Upper lobe of left lung (tissue), 6 donors: Measurements from ENCODE around the gene KRTAP20-1. TPM values are rescaled to one million over a fixed set of nuclear protein-coding genes. Genes with fewer than 3 reads are reported as not detected.

Experiments used
- ATAC-seq, 2 donors: fragments of 200-7000 bp; cut with Tn5 transposase; one replicate each; pipeline ENCODE4 v1.9.1; 2022; ENCODE audit warnings: mild to moderate bottlenecking in 2 of 2, moderate library complexity in 2 of 2; ENCODE audit not compliant: low FRiP score in 2 of 2
- DNase-seq, 2 donors: peaks; one replicate each; pipeline ENCODE4 v3.0.0-alpha.2; 2019 to 2020
- H3K27ac ChIP-seq, 4 donors: fragments of 200-600 bp; sonication (generic); one replicate each; pipeline ENCODE4 v1.5.1; 2016 to 2019
- H3K27me3 ChIP-seq, 4 donors: fragments of 200-600 bp; sonication (generic); one replicate each; pipeline ENCODE4 v1.5.1; 2017 to 2019
- H3K36me3 ChIP-seq, 4 donors: fragments of 200-600 bp; sonication (generic); one replicate each; pipeline ENCODE4 v1.5.1; 2016 to 2019
- H3K4me1 ChIP-seq, 4 donors: fragments of 200-600 bp; sonication (generic); one replicate each; pipeline ENCODE4 v1.5.1; 2018 to 2019
- H3K4me3 ChIP-seq, 4 donors: fragments of 200-600 bp; sonication (generic); one replicate each; pipeline ENCODE4 v1.5.1; 2017 to 2019; ENCODE audit warnings: mild to moderate bottlenecking in 2 of 4, moderate library complexity in 1 of 4
- H3K9me3 ChIP-seq, 4 donors: fragments of 200-600 bp; sonication (generic); one replicate each; pipeline ENCODE4 v1.5.1; 2018 to 2019
- CTCF ChIP-seq, 6 experiments: fragments of 450-650 bp in 4 of 6; fragments of 200-600 bp in 2 of 6; sonication (generic) in 2 of 6; IDR thresholded peaks; one replicate each; pipeline ENCODE4 v1.5.1; 2016 to 2019; ENCODE audit warnings: antibody characterized with exemption in 6 of 6
- EP300 ChIP-seq, 4 donors: sonication (generic); formaldehyde crosslinking; IDR thresholded peaks; one replicate each; pipeline ENCODE4 v1.5.1; 2017; ENCODE audit warnings: antibody characterized with exemption in 4 of 4, control low read depth in 2 of 4
- POLR2A ChIP-seq, 4 donors: fragments of 450-650 bp; IDR thresholded peaks; one replicate each; pipeline ENCODE4 v1.5.1; 2016 to 2017; ENCODE audit warnings: antibody characterized with exemption in 4 of 4, mild to moderate bottlenecking in 2 of 4
- POLR2AphosphoS5 ChIP-seq, 2 donors: sonication (generic); formaldehyde crosslinking; IDR thresholded peaks; one replicate each; pipeline ENCODE4 v1.5.1; 2017; ENCODE audit warnings: antibody characterized with exemption in 2 of 2
- WGBS, 2 donors: methylation state at CpG; one replicate each; pipeline ENCODE4 v1.1.5; 2017 to 2018; 5-methylcytosine and 5-hydroxymethylcytosine counted together
- total RNA-seq, 6 donors: library from RNA; depleted of rRNA in 4 of 6; stranded (reverse); fragments of >200 nt in 4 of 6; gene quantifications; one replicate each; pipeline versions ENCODE4 v1.1.0 to v1.2.1, GENCODE V29; 2016 to 2021
- donor health status: DM: no; HTN: no; CAD: no; lungs with moderate emphysema.
- donor health status: DM: no; HTN: yes; CAD: no; lungs with severe emphysema.

Gene KRTAP20-1, protein sequence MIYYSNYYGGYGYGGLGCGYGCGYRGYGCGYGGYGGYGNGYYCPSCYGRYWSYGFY
- not detected for total RNA-seq

- no peak for ATAC-seq
- Histone ChIP-seq H3K9me3 (no peaks in the 10 kb centered on the region), H3K36me3 (no peaks in the 10 kb centered on the region), H3K4me1 (no peaks in the 10 kb centered on the region), H3K27me3 (no peaks in the 10 kb centered on the region), H3K27ac (no peak within 1 kb of the TSS), H3K4me3 (no peak within 1 kb of the TSS)
- WGBS, 2 donors, result 94% methylated on average over 2 of the region's 2 CpGs
- TF ChIP-seq POLR2AphosphoS5 (IDR thresholded peaks at IDR 0.05) (no peak), EP300 (IDR thresholded peaks at IDR 0.05) (no peak), POLR2A (IDR thresholded peaks at IDR 0.05) (no peak), CTCF (IDR thresholded peaks at IDR 0.05) (no peak)
- DNase-seq, result no peak
Observed at GRCh38 chr21:30616125-30616524, at the start of gene KRTAP20-1. Gene KRTAP20-1 (plus strand): TSS chr21:30616425. CDS start chr21:30616455, 30 bp downstream.

DNA sequence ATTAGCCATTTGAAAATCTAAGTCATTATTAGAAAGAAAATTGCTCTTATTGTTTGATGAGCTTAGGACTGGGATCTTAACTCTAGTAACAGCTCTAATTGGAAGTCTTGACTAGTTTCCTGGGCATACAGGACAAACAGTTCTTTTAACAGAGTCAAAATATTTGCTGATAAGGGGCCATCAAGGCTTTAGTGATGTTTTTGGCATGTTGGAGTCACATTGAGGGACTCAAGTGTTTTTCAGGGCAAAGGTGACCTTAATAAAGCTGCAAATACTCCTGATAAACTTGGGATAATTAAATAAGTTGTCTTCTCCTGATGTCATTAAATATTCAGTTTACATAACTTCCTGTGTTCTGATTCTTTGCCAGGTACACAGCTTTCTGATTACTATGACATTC is 48.6 kb upstream of the KRTAP20-1 start:
- no peak for DNase-seq
- H3K9me3 ChIP-seq, result no peaks in the 10 kb centered on the region
- H3K36me3 ChIP-seq, result no peaks in the 10 kb centered on the region
- no peaks in the 10 kb centered on the region for H3K27me3 ChIP-seq
- no peak for TF ChIP-seq POLR2AphosphoS5 (IDR thresholded peaks at IDR 0.05)
- no peak for TF ChIP-seq EP300 (IDR thresholded peaks at IDR 0.05)
- TF ChIP-seq POLR2A (IDR thresholded peaks at IDR 0.05), result no peak
- H3K4me1 ChIP-seq, result no peaks in the 10 kb centered on the region
- H3K27ac ChIP-seq, result no peak overlapping the region
- ATAC-seq, result no peak
- H3K4me3 ChIP-seq, result no peak overlapping the region

DNA sequence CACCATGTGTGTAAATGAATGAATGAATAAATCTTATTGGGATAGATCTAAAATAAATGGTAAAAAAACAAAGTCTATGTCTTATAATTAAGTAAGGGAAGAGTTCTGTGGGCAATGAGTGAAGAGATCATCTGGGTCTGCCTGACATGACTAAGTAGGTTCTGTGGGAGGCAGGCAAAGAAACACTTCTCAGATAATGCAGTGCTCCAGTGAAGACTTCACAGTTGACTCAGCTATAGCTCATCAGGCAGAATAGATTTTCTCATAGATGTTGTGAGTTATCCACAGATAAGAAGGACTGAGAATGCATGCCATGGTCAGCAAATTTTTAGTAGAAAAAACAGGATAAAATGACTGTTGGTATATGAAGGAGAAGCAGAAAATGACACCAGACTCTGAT is 38.5 kb upstream of the KRTAP20-1 start:
- Histone ChIP-seq H3K4me3 (no peak overlapping the region), H3K36me3 (no peaks in the 10 kb centered on the region), H3K4me1 (no peaks in the 10 kb centered on the region), H3K27ac (no peak overlapping the region), H3K9me3 (no peaks in the 10 kb centered on the region), H3K27me3 (no peaks in the 10 kb centered on the region)
- TF ChIP-seq POLR2A (IDR thresholded peaks at IDR 0.05) (no peak), EP300 (IDR thresholded peaks at IDR 0.05) (no peak), POLR2AphosphoS5 (IDR thresholded peaks at IDR 0.05) (no peak), CTCF (IDR thresholded peaks at IDR 0.05) (no peak)
- ATAC-seq (no peak), DNase-seq (no peak)

GRCh38 chr21:30579346-30579745 is 36.9 kb upstream of the KRTAP20-1 start:
- no peak for TF ChIP-seq CTCF (IDR thresholded peaks at IDR 0.05)
- TF ChIP-seq POLR2A (IDR thresholded peaks at IDR 0.05), result no peak
- TF ChIP-seq EP300 (IDR thresholded peaks at IDR 0.05), result no peak
- TF ChIP-seq POLR2AphosphoS5 (IDR thresholded peaks at IDR 0.05), result no peak
- ATAC-seq, result no peak
- Histone ChIP-seq H3K4me1 (no peaks in the 10 kb centered on the region), H3K27ac (no peak overlapping the region), H3K4me3 (no peak overlapping the region), H3K9me3 (no peaks in the 10 kb centered on the region), H3K36me3 (no peaks in the 10 kb centered on the region), H3K27me3 (no peaks in the 10 kb centered on the region)
- no peak for DNase-seq
- 54 to 64% methylated on average over 1 of the region's 1 CpG for WGBS, 2 donors

DNA sequence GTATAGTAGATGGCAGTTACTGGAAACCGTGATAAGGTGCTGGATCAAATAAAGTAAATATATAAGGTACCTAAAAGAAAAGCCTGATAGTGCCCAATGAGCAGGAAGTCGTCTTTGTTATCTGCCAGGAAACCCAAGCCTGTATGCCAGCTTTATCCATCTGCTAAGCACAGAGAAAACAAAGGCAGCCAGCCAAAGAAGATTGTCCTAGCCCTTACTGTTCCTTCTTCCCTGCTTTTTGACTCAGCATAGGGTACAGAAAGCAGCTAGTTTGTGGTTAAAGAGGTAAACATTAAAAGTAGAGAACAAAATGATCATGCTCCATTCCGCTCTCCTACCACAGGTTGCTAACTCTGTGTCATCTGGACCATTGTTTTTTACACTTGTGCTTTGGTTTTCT is 36.1 kb upstream of the KRTAP20-1 start:
- WGBS, 2 donors, result 44 to 49% methylated on average over 3 of the region's 3 CpGs
- Histone ChIP-seq H3K27ac (no peak overlapping the region), H3K9me3 (no peaks in the 10 kb centered on the region), H3K27me3 (no peaks in the 10 kb centered on the region), H3K4me1 (no peaks in the 10 kb centered on the region), H3K36me3 (no peaks in the 10 kb centered on the region), H3K4me3 (no peak overlapping the region)
- ATAC-seq, result no peak
- no peak for DNase-seq
- TF ChIP-seq CTCF (IDR thresholded peaks at IDR 0.05) (no peak), POLR2A (IDR thresholded peaks at IDR 0.05) (no peak), EP300 (IDR thresholded peaks at IDR 0.05) (no peak), POLR2AphosphoS5 (IDR thresholded peaks at IDR 0.05) (no peak)
